DND-41 (cell line): Measurements from ENCODE around the gene LACTBL1.
"Not testable (repeated sequence)": the region's sequence is repeated elsewhere in the genome, so short reads cannot be mapped to it uniquely, and the experiment has no call there.

Experiments
- ATAC-seq: fragments of 200-7000 bp; cut with Tn5 transposase; 3 replicates; pipeline ENCODE4 v1.9.1; 2021; ENCODE audit warnings: low read depth; ENCODE audit not compliant: insufficient read depth
- DNase-seq: peaks from one replicate; pipeline ENCODE4 v3.0.0-alpha.2; 2020
- H2AFZ ChIP-seq: 2 replicates; pipeline ENCODE4 v1.6.0; 2012; ENCODE audit warnings: low read depth, low read length
- H3K27ac ChIP-seq: 2 replicates; pipeline ENCODE4 v1.5.1; 2012; ENCODE audit warnings: low read length, inconsistent platforms
- H3K27me3 ChIP-seq: fragments of 200-600 bp; sonication (generic); 2 replicates; pipeline ENCODE4 v1.6.0; 2012; ENCODE audit warnings: low read length, mild to moderate bottlenecking, inconsistent platforms; ENCODE audit not compliant: insufficient read depth, poor library complexity
- H3K36me3 ChIP-seq: 2 replicates; pipeline ENCODE4 v1.5.1; 2012; ENCODE audit warnings: low read length, inconsistent platforms; ENCODE audit not compliant: insufficient read depth
- H3K4me1 ChIP-seq: 2 replicates; pipeline ENCODE4 v1.5.1; 2012; ENCODE audit warnings: mild to moderate bottlenecking, low read length; ENCODE audit not compliant: insufficient read depth
- H3K4me2 ChIP-seq: 2 replicates; pipeline ENCODE4 v1.6.0; 2012; ENCODE audit warnings: mild to moderate bottlenecking, moderate library complexity, low read length, inconsistent platforms; ENCODE audit not compliant: insufficient read depth
- H3K4me3 ChIP-seq, 2 experiments: fragments of 200-600 bp in 1 of 2; shearing (Covaris generic) in 1 of 2; 2 replicates each; pipeline ENCODE4 v1.5.1; 2012 to 2016; ENCODE audit warnings: inconsistent platforms in 2 of 2, low read length in 2 of 2, mild to moderate bottlenecking in 2 of 2, low read depth in 1 of 2, moderate library complexity in 1 of 2
- H3K79me2 ChIP-seq: 2 replicates; pipeline ENCODE4 v1.6.0; 2012; ENCODE audit warnings: low read length, inconsistent platforms; ENCODE audit not compliant: insufficient read depth
- H3K9ac ChIP-seq: 2 replicates; pipeline ENCODE4 v1.6.0; 2012; ENCODE audit warnings: low read depth, mild to moderate bottlenecking, inconsistent platforms, low read length, moderate library complexity
- H3K9me3 ChIP-seq: 2 replicates; pipeline ENCODE4 v1.5.1; 2012; ENCODE audit warnings: low read length, moderate library complexity, mild to moderate bottlenecking, inconsistent platforms; ENCODE audit not compliant: insufficient read depth, severe bottlenecking
- H4K20me1 ChIP-seq: 2 replicates; pipeline ENCODE4 v1.6.0; 2012; ENCODE audit warnings: low read length; ENCODE audit not compliant: insufficient read depth
- EZH2 ChIP-seq: IDR thresholded peaks from 3 replicates; pipeline ENCODE4 v1.6.1; 2012; ENCODE audit warnings: borderline replicate concordance, low read depth, mild to moderate bottlenecking, moderate library complexity, low read length, inconsistent platforms; ENCODE audit not compliant: severe bottlenecking
- TF ChIP-seq, protein P1 (sequence below): IDR thresholded peaks from 2 replicates; pipeline ENCODE4 v1.5.1; 2012; ENCODE audit warnings: borderline replicate concordance, low read length, moderate library complexity, mild to moderate bottlenecking; ENCODE audit not compliant: poor library complexity, severe bottlenecking; ENCODE audit errors: extremely low read depth

The LACTBL1 gene

DNA sequence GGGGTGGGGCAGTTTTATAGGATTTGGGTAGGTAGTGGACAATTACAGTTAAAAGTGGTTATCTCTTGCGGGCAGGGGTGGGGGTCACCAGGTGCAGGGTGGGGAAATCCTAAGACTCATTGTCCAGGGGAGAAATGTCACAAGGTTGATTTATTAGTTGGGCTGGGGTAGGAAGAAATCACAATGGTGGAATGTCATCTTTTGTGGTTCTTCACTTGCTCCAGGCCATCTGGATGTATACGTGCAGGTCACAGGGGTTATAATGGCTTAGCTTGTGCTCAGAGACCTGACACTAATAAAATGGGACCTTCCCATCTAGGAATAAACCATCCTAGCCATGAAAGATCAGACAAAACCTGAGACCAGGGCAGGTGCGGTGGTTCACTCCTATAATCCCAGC is 31.4 kb upstream of the LACTBL1 start:
- TF ChIP-seq, protein P1, sequence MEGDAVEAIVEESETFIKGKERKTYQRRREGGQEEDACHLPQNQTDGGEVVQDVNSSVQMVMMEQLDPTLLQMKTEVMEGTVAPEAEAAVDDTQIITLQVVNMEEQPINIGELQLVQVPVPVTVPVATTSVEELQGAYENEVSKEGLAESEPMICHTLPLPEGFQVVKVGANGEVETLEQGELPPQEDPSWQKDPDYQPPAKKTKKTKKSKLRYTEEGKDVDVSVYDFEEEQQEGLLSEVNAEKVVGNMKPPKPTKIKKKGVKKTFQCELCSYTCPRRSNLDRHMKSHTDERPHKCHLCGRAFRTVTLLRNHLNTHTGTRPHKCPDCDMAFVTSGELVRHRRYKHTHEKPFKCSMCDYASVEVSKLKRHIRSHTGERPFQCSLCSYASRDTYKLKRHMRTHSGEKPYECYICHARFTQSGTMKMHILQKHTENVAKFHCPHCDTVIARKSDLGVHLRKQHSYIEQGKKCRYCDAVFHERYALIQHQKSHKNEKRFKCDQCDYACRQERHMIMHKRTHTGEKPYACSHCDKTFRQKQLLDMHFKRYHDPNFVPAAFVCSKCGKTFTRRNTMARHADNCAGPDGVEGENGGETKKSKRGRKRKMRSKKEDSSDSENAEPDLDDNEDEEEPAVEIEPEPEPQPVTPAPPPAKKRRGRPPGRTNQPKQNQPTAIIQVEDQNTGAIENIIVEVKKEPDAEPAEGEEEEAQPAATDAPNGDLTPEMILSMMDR = no peak
- no peak for TF ChIP-seq EZH2
- H3K36me3 ChIP-seq = no peaks in the 10 kb centered on the region
- no peak overlapping the region for H3K9ac ChIP-seq
- H2AFZ ChIP-seq = no peak overlapping the region
- H3K4me1 ChIP-seq = no peaks in the 10 kb centered on the region
- ATAC-seq (no peak), DNase-seq (no peak)
- no peak overlapping the region for H3K27ac ChIP-seq
- no peaks in the 10 kb centered on the region for H3K79me2 ChIP-seq
- no peaks in the 10 kb centered on the region for H3K27me3 ChIP-seq
- H3K9me3 ChIP-seq = peaks cover 2% of the 10 kb centered on the region
- no peaks in the 10 kb centered on the region for H4K20me1 ChIP-seq
- H3K4me3 ChIP-seq = no peak overlapping the region
- H3K4me2 ChIP-seq = no peak overlapping the region

DNA sequence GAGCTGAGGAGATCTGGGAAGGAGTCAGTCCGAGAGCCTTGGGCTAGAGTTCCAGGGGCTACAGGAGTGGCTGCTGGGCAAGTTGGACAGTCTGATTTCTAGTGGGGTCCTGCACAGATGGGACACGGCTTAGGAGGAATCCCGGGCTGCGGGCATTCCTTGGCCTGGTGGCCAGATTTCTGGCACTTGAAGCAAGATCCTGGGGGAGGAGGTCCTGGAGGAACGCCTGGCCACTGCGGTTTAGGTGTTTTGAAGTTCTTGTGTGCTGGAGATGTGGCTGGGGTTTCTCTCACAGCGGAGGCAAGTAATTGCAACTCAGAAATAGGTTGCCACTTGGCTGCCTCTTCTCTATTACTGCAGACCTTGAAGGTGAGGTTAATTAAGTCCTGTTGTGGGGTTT is 29.6 kb upstream of the LACTBL1 start:
- H3K27me3 ChIP-seq, H3K79me2 ChIP-seq, H3K4me2 ChIP-seq, H3K4me3 ChIP-seq, H3K27ac ChIP-seq, ATAC-seq, H3K9ac ChIP-seq, H2AFZ ChIP-seq, H3K9me3 ChIP-seq, H4K20me1 ChIP-seq, DNase-seq, H3K4me1 ChIP-seq, H3K36me3 ChIP-seq: not testable (repeated sequence)

DNA sequence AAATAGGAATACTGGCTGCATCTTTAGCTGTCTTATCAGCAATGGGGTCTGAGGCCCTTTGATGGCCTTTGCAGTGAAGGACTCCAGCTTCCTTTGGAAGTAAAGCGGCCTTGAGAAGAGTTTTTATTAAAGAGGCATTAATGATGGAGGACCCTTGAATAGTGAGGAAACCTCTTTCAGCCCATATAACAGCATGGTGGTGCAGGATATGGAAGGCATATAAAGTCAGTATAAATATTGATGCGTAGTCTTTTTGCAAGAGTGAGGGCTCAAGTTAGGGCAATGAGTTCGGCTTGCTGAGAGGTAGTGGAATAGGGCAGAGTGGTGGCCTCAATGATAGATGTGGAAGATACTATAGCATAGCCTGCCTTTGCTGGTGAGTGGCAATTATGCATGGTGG is 27.5 kb upstream of the LACTBL1 start:
- H3K4me1 ChIP-seq, H3K79me2 ChIP-seq, H2AFZ ChIP-seq, H3K27me3 ChIP-seq, H3K9ac ChIP-seq, DNase-seq, H3K4me2 ChIP-seq, ATAC-seq, H4K20me1 ChIP-seq, H3K36me3 ChIP-seq, H3K4me3 ChIP-seq, H3K27ac ChIP-seq: not testable (repeated sequence)
- H3K9me3 ChIP-seq = peaks cover 12% of the 10 kb centered on the region

DNA sequence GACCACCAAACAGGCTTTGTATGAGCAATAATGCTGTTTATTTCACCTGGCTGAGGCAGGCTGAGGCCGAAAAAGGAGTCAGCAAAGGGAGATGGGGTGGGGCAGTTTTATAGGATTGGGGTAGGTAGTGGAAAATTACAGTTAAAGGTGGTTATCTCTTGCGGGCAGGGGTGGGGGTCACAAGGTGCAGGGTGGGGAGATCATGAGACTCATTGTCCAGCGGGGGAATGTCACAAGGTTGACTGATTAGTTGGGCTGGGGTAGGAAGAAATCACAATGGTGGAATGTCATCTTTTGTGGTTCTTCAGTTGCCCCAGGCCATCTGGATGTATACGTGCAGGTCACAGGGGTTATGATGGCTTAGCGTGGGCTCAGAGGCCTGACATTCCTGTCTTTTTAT is 24.9 kb upstream of the LACTBL1 start:
- not testable (repeated sequence) for H3K4me2 ChIP-seq, ATAC-seq, DNase-seq, H3K9ac ChIP-seq, H4K20me1 ChIP-seq, H3K36me3 ChIP-seq, H2AFZ ChIP-seq, H3K27me3 ChIP-seq, H3K4me1 ChIP-seq, H3K27ac ChIP-seq, H3K79me2 ChIP-seq, H3K4me3 ChIP-seq
- H3K9me3 ChIP-seq = peaks cover 27% of the 10 kb centered on the region

DNA sequence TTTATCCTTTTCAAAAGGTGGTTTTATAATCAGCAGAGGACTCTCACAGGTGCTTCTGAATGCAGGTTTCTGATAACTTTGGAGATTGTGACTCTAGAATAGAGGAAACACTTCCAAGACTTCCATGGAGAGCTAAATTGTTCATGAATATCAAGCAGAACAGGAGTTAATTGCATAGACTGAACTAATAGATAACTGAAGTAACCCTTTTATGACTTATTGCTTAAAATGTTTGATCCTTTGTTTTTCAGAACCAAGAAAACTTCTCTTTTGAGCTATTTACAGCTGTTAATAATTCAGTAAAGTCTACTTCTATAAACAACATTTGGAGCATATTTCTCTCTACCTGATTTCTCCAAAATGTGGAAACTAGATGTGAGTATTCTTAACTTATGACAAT is 23.1 kb upstream of the LACTBL1 start:
- Histone ChIP-seq H3K27me3 (no peaks in the 10 kb centered on the region), H4K20me1 (no peaks in the 10 kb centered on the region), H3K4me3 (no peak overlapping the region), H3K36me3 (no peaks in the 10 kb centered on the region), H3K27ac (no peak overlapping the region), H3K9ac (no peak overlapping the region), H3K79me2 (no peaks in the 10 kb centered on the region), H3K9me3 (peaks cover 30% of the 10 kb centered on the region), H3K4me2 (no peak overlapping the region), H3K4me1 (no peaks in the 10 kb centered on the region), H2AFZ (no peak overlapping the region)
- no peak for DNase-seq
- ATAC-seq = no peak
- TF ChIP-seq, protein P1 = no peak
- TF ChIP-seq EZH2 = no peak

DNA sequence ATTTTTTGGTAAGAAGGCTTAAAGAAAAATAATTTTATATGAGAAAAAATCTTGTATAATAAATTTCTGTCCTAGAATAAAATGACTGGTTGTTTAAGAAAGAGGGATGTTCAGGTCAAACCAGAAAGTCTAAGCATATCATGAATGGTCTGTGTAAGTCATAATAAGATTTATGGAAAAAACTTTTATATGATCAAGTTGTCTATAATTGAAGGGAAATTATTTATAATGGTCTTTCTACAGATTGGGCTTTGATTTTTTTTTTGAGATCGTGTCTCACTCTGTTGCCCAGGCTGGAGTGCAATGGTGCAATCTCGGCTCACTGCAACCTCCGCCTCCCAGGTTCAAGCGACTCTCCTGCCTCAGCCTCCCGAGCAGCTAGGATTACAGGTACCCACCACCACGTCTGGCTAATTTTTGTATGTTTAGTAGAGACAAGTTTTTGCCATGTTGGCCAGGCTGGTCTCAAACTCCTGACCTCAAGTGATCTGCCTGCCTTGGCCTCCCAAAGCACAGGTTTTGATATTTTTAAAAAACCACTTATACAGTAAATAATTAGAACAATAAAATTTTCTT is 20.6 kb upstream of the LACTBL1 start:
- not testable (repeated sequence) for H4K20me1 ChIP-seq, H3K4me3 ChIP-seq, H2AFZ ChIP-seq, H3K79me2 ChIP-seq, H3K9ac ChIP-seq, H3K36me3 ChIP-seq, H3K4me1 ChIP-seq, H3K4me2 ChIP-seq, H3K27me3 ChIP-seq, ATAC-seq, DNase-seq, H3K27ac ChIP-seq
- peaks cover 28% of the 10 kb centered on the region for H3K9me3 ChIP-seq

DNA sequence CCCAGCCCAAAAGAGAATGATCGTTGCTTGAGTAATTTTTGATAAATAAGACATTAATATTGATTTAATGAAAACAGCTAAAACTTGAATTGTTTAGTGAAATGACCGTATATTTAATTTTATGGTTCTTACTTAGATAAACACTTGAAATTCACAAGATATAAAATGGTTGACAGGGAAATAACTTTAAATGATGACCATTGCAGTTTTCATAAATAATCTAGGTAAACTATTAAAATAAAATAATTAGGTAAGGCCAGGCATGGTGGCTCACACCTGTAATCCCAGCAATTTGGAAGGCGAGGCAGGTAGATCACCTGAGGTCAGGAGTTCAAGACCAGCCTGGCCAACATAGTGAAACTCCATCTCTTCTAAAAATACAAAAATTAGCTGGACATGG is 19.7 kb upstream of the LACTBL1 start:
- not testable (repeated sequence) for H3K9ac ChIP-seq, H3K4me2 ChIP-seq, H4K20me1 ChIP-seq, H2AFZ ChIP-seq, H3K36me3 ChIP-seq, H3K27me3 ChIP-seq, H3K4me1 ChIP-seq, DNase-seq, ATAC-seq, H3K27ac ChIP-seq, H3K4me3 ChIP-seq, H3K79me2 ChIP-seq
- H3K9me3 ChIP-seq = peaks cover 28% of the 10 kb centered on the region
